HEK293T (cell line): ENCODE data around the gene METTL9.
"Not testable (repeated sequence)": the region's sequence is repeated elsewhere in the genome, so short reads cannot be mapped to it uniquely, and the experiment has no call there.

Experiments
- CTBP1 ChIP-seq: fragments of 450-650 bp; IDR thresholded peaks from 2 replicates; pipeline ENCODE4 v1.6.1; 2016; ENCODE audit warnings: borderline replicate concordance
- SP1 ChIP-seq: fragments of 450-650 bp; IDR thresholded peaks from 2 replicates; pipeline ENCODE4 v1.6.1; 2017
- SUZ12 ChIP-seq: fragments of 450-650 bp; IDR thresholded peaks from 2 replicates; pipeline ENCODE4 v1.6.1; 2016; ENCODE audit warnings: mild to moderate bottlenecking

DNA sequence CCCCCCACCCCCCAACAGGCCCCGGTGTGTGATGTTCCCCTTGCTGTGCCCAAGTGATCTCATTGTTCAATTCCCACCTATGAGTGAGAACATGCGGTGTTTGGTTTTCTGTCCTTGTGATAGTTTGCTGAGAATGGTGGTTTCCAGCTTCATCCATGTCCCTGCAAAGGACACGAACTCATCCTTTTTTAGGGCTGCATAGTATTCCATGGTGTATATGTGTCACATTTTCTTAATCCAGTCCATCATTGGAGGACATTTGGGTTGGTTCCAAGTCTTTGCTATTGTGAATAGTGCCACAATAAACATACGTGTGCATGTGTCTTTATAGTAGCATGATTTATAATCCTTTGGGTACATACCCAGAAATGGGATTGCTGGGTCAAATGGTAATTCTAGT, 91.6 kb downstream of the METTL9 start:
- TF ChIP-seq SP1, CTBP1, SUZ12: not testable (repeated sequence)
